Uterus (tissue), 2 donors: ENCODE measurements around the gene TMEM151A.

Source experiments
- POLR2A ChIP-seq, 2 donors: fragments of 450-650 bp; IDR thresholded peaks; one replicate each; pipeline ENCODE4 v1.6.1; 2016; ENCODE audit warnings: antibody characterized with exemption in 2 of 2, mild to moderate bottlenecking in 1 of 2, moderate library complexity in 1 of 2
- TF ChIP-seq, protein P1 (sequence below), 4 experiments: fragments of 200-600 bp in 2 of 4; fragments of 450-650 bp in 2 of 4; sonication (generic) in 2 of 4; IDR thresholded peaks; one replicate each; pipeline ENCODE4 v1.5.1; 2016 to 2019; ENCODE audit warnings: antibody characterized with exemption in 4 of 4, mild to moderate bottlenecking in 2 of 4, moderate library complexity in 1 of 4

DNA sequence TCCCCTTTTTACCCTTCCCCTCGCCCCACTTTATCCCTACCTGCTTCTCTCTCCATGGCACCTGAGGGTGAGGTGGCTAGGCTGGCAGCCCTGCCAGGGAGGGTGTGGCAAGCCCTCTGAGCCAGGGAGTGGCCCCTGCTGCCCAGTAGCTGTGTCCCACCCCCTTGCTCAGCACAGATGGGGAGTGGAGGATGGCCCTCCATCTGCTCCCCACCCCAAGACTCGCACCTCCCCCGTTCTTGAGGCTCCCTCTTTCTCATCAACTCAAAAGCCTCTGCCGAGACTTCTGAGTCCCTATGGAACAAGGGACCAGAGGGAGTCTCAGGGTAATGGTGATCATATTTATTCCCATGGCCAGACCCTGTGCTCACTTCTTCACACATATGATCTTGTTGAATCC is 1.7 kb downstream of the TMEM151A start:
- TF ChIP-seq, protein P1, sequence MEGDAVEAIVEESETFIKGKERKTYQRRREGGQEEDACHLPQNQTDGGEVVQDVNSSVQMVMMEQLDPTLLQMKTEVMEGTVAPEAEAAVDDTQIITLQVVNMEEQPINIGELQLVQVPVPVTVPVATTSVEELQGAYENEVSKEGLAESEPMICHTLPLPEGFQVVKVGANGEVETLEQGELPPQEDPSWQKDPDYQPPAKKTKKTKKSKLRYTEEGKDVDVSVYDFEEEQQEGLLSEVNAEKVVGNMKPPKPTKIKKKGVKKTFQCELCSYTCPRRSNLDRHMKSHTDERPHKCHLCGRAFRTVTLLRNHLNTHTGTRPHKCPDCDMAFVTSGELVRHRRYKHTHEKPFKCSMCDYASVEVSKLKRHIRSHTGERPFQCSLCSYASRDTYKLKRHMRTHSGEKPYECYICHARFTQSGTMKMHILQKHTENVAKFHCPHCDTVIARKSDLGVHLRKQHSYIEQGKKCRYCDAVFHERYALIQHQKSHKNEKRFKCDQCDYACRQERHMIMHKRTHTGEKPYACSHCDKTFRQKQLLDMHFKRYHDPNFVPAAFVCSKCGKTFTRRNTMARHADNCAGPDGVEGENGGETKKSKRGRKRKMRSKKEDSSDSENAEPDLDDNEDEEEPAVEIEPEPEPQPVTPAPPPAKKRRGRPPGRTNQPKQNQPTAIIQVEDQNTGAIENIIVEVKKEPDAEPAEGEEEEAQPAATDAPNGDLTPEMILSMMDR (IDR thresholded peaks at IDR 0.05), result no peak
- TF ChIP-seq POLR2A (IDR thresholded peaks at IDR 0.05), result no peak
